CD4-positive, alpha-beta T cell treated with Interleukin-12 subunit alpha and Interleukin-12 subunit beta, for 1 hour (primary cell): Measurements from ENCODE around the gene RAMACL.
A peak's percentile ranks its signal among the peaks of the same experiment; 100 is the strongest.
"Not testable (repeated sequence)": the region's sequence is repeated elsewhere in the genome, so short reads cannot be mapped to it uniquely, and the experiment has no call there.

Source experiments
- DNase-seq: peaks from one replicate; pipeline ENCODE4 v3.0.0-alpha.2; 2020

RAMACL gene

DNA sequence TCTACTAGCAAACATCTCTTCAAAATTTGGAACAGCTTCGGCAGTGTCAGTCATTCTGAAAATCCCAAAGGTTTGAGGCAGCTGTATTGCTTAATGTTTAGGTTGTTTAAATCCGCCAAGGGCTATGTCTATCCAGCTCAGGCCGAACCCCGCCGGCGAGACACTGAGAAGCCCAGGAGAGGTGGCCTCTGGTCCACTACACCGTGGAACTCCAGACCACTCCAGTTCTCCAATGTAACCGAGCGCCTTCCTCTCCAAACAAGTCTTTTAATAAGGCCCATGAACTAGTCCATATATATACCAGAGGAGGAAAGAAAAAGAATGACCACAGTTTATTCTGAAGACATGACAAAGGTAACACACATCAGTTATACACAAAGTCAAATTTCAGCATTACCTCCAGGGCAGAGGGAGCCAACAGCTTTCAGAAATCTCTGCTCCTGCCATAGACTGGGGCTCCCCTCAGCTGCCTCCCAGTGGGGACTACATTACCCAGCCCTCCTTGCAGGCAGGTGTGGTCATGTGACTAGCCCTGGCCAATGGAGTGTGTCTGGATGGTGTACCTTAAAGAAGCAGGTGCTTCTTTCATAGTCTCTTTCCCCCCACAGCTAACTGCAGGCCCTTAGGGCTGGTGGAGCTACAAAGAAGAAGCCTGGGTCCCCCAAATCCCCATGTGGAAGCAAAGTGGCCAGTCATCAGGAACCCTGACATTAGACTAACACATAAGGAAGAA lies at the start of gene RAMACL:
Gene RAMACL, minus strand, starts transcription at position 255 of the 733 bp plus-strand sequence. Its CDS starts 201 bp downstream, at position 54.
- peak; percentile 62 for DNase-seq

DNA sequence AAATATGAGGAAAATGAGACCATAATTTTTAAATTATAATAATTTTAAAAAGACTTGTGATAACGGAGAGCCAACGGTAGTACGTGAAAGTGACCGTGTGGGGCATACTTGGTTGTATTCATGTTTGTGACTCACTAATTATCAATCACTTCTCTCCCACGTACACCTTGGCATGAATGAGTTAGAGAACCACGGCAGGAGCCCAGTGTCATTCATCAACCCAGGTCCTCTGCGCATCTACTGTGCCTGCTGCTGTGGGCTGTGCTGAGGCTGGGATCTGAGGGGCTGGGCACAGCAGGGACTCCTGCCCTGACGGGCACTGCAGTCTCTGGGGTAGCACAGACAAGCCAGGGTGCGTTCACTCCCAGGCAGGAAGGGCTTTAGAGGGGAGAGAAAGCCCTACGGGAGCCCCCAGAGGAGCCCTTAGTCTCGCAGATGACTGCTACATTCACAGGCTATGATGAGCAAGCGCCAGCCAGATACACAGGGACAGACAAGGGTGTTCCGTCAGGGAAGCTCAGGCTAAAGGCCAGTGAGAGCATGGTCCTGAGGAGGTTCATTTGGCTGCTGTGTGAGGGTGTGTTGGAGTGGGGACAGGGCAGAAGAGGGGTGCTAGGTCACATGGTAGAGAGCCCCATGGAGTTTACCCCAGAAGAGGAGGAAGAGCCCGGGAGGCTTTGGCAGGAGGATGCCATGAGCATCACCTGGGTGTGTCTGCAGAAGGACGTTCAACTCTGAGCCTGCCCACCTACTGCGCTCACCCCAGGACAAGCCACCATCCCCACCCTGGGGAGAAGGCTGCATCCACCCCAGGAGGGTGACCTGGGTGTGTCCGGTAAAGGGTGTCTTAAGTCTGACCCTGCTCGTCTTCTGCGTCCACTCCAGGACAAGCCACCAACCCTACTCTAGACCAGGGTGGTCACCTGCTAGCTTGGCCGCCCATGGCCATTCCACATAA lies 48.8 kb upstream of the RAMACL start:
- DNase-seq: no peak

DNA sequence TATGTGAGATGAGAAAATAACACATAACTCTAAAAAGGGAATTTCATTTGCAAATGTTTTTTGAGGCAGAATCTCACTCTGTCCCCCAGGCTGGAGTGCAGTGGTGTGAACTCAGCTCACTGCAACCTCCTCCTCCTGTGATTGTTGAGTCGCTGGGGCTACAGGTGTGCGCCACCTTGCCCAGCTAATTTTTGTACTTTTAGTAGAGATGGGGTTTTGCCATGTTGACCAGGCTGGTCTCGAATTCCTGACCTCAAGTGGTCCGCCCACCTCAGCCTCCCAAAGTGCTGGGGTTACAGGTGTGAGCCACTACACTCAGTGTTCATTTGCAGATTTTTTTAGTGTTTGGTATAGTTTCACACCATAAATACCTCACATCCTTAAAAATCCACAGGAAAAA lies 48.1 kb upstream of the RAMACL start:
- DNase-seq: not testable (repeated sequence)

DNA sequence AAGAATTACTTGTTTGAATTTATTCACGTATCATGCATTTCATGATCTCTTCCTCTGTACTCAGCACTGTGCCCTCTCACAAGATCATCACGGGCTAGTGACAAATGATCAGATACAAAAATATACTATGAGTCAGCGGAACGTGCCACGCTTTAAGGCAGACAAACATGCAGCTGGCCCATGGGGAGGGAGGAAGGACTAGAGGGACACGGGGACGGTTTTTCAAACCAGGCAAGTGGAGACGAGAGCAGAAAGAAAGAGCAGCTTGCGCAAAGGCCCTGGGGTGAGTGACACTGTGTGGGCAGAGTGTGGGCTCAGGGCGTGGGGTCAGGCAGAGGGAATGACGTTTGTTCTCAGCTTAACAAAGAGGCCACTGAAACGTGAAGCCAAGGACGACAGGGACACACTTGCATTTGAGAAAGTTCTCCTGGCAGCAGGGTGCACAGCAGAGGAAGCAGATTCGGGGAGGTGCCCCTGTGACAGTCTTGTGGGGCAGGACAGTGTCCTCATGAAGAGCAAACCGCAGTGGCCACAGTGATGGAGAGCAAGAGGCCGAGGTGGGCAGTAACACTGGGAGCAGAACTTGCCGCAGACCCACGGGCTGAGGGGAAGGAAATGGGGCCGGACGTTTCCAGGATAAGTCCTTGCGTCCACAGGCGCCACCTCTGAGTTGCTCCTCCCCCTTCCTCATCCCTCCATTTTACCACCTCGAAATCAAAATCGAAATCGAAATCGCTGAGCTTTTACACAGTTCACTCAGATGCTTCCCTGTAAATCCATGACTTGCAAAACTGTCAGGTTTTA lies 47.5 kb upstream of the RAMACL start:
- DNase-seq: no peak

DNA sequence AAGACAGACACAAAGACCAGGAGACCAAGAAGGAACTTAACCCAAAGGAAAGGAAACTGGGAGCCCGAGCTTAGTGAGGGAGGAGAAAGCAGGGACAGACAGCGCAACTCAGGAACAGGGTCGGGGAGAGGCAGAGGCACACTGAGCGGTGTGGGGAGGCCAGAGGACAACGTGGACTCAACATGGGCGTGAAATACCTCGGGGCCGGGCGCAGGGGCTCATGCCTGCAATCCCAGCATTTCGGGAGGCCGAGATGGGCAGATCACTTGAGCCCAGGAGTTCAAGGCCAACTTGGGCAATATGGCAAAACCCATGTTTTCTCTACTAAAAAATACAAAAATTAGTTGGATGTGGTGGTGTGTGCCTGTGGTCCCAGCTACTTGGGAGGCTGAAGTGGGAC lies 46.3 kb upstream of the RAMACL start:
- DNase-seq: no peak

DNA sequence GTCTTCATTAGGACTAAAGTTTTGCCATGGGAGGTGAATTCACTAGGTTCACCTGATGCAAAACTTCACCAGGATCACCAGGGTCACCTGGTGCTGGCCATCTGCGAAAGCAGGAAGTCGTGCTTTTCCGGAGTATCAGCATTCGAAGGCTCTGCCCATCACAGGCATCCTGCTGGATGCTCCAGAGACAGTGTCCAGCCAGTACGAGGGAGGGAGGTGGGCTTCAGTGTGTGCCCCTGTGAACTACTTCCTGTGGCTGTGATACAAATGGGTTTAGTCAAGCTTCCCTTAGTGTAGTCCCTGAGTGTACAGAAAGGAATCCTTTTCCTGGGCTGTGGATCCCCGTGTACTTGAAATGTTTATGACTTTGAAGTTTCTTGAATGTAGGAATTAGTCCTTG lies 44.0 kb upstream of the RAMACL start:
- no peak for DNase-seq

DNA sequence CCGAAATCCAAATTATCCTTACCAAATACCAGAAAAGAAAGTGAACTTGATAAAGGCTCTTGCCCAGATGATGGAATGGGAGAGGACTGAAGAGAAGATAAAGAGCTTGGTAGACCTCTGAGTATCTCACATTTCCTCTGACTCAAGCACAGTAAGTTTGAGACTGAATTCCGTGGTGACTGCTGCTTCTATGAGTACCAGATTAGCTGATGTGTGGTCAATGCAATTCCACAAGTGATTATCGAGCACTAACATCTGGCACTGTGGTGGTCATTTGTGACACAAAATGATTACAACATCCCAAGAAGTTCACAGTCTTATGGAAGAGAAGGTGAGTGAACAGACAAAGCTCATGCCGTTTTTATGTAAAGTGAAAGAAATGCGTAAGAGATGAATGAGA lies 43.1 kb upstream of the RAMACL start:
- no peak for DNase-seq

DNA sequence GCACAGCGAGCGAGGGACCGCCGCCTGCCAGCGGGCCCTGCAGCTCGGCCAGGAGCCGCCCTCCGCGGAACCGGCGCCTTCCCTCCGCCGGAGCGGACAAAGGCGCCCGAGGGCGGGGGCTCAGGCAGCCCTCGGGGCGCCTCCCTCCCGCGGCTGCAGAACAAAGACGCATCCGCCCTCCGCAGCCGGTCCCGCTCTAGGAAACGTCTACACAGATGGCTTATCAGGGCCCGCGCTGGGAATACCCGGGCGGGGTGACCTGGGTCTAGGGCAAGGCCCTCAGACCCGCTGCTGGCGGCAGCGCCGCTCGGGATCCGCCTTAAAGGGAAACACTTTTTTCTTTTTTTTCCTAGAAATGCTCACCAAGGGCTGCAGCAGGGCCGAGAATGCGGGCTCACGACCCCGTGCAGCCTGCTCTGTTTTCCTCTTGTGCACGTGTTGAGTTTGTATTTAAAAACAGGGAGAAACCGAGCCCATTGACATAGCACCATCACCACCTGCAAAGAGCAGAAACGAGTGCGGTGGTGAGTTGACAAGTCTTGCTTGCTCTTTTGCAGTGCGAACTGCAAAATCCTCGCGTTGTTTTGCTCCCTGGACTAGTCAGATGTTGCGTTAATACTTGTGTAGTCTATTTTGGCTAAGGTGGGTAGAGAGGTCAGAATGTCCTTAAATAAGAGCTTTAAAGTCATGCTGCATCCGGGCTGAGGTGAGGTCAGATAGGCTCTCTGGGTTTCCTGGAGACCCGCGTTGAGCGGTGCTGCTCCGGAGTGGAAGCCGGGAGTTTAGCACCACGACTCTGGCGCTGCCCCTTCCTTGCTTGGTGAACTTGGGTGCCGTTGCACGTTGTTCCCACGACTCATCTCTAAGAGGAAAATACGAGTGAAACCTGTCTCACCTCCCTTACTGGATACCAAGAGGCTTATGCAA lies 41.7 kb upstream of the RAMACL start:
- peak; percentile 58 for DNase-seq

- DNase-seq: peak; percentile 100
Measured at GRCh38 chr6:166627033-166627874, 40.8 kb upstream of the RAMACL start, which contains the start of gene RPS6KA2. TSS of gene RPS6KA2 (minus strand) at chr6:166627251. CDS start at chr6:166627019, 232 bp downstream.

GRCh38 chr6:166626177-166627032 lies 39.9 kb upstream of the RAMACL start:
- DNase-seq: peak; percentile 15

- DNase-seq: no peak
Measured at GRCh38 chr6:166625356-166625755, 38.9 kb upstream of the RAMACL start.

- DNase-seq: no peak
Measured at GRCh38 chr6:166624275-166624674, 37.8 kb upstream of the RAMACL start.

DNA sequence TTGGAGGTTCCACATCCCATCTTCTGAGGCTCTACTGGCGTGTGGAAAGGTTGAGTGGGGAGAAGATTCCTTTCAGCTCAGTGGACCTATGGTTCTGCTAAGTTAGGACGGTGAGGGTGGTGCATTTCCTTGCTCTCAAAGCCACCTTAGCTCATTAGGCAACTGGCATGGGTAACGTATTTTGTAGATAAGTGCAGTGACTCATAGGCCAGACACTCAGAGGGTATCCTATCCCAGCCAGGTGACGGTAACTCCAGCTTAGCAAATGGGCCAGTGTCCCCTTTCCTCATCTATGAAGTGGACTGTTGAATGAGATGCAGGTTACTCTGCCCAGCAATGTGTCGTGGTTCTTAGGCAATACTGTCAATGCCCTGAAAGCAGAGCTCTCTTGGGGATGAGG lies 36.8 kb upstream of the RAMACL start:
- no peak for DNase-seq

- DNase-seq: no peak
Measured at GRCh38 chr6:166621114-166621540, 34.6 kb upstream of the RAMACL start.

DNA sequence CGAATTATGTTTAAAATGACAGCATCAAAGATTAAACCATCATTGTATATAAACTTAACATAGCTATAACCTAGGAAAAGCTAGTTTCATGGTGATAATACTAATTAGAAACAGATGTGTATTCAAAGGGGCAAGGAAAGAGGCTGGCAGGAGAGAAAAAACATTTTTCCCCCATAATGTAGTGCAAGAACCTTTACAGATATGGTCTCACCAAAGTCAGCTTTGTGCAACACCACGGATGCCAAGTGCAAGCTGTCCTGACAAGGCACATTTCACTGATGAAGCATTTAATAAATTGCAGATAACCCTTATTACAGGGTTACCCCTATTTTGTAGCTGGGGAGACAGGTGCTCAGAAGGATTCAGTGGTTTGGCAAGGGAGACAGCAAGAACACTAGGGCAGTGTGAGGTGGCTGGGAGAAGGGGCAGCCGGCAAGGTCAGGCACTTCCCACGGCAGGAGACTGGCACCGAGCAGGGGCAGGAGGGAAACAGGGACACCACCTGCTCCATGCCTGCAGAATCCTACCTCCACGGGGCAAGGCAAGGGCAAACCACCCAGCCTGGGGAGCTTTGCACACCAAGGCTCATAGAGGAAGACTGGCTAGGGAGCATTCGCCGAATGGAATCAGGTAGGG lies 34.1 kb upstream of the RAMACL start:
- no peak for DNase-seq

GRCh38 chr6:166619912-166620311 lies 33.4 kb upstream of the RAMACL start:
- DNase-seq: no peak

GRCh38 chr6:166618866-166619761 lies 32.6 kb upstream of the RAMACL start:
- DNase-seq: no peak

- DNase-seq: no peak
Measured at GRCh38 chr6:166618251-166618650, 31.8 kb upstream of the RAMACL start.
